ENCODE measurements around the gene PRMT7. TPM values are rescaled to one million over a fixed set of nuclear protein-coding genes. Genes with fewer than 3 reads are reported as not detected.

The PRMT7 gene
- total RNA-seq, 2 experiments from 2014 or later: 80.4 to 85.1 TPM

DNA sequence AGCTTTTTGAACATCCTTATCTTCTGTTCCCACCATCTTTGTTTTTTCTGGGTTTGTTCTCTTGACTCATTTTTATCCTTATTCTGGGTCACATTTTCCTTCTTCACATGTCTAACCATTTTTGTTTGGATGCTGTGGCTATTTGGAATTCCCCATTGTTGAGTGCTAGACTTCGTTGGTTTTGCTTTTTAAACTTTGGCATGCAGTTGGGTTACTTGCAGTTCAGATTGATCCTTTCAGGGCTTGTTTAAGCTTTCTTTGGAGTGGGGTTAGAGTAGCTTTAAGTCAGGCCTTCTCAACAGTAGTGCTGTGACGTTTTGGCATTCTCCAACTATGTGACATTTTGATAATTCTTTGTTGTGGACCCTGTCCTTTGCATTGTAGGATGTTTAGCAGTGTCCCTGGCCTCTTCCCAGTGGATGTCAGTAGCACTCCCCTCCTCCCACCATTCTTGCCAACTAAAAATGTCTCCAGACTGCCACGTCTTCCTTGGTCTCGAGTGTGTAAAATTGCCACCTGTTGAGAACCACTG, 21.1 kb downstream of the PRMT7 start:
- no peak overlapping the region for H3K4me3 ChIP-seq (ENCODE audit: low read depth, low read length, poor library complexity, severe bottlenecking)
- H2AFZ ChIP-seq (ENCODE audit: low read length): no peak overlapping the region
- DNase-seq (ENCODE audit: low spot score): no peak
- intact Hi-C loops (cut with micrococcal nuclease; ENCODE audit: unreplicated experiment): no loop called here
- H4K20me1 ChIP-seq (ENCODE audit: insufficient read depth, low read length): no peaks in the 10 kb centered on the region
- H3K4me1 ChIP-seq (ENCODE audit: insufficient read depth, low read length, poor library complexity, severe bottlenecking): peaks cover 26% of the 10 kb centered on the region
- TF ChIP-seq, protein P1, sequence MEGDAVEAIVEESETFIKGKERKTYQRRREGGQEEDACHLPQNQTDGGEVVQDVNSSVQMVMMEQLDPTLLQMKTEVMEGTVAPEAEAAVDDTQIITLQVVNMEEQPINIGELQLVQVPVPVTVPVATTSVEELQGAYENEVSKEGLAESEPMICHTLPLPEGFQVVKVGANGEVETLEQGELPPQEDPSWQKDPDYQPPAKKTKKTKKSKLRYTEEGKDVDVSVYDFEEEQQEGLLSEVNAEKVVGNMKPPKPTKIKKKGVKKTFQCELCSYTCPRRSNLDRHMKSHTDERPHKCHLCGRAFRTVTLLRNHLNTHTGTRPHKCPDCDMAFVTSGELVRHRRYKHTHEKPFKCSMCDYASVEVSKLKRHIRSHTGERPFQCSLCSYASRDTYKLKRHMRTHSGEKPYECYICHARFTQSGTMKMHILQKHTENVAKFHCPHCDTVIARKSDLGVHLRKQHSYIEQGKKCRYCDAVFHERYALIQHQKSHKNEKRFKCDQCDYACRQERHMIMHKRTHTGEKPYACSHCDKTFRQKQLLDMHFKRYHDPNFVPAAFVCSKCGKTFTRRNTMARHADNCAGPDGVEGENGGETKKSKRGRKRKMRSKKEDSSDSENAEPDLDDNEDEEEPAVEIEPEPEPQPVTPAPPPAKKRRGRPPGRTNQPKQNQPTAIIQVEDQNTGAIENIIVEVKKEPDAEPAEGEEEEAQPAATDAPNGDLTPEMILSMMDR (conservative IDR thresholded peaks at IDR 0.05; ENCODE audit: low read length): no peak
- no peak for TF ChIP-seq EZH2phosphoT487 (IDR thresholded peaks at IDR 0.05; ENCODE audit: borderline replicate concordance, low read depth, low read length)
- peaks cover 63% of the 10 kb centered on the region for H3K36me3 ChIP-seq (ENCODE audit: insufficient read depth, low read length)
- H3K27ac ChIP-seq (ENCODE audit: low read depth, low read length, poor library complexity, severe bottlenecking): peak overlapping the region; percentile 1
- ChIA-PET POLR2A (interaction anchor here (0.8 kb wide), 1 partner anchor 22 kb away, joined by 3 read pairs; no protein-coding TSS in a partner anchor), CTCF (ENCODE audit: unreplicated experiment) (no interaction called here)
- no TSS peak for BruUV-seq (replicated peaks)
- no peaks in the 10 kb centered on the region for H3K9me2 ChIP-seq (ENCODE audit: insufficient read depth, low read length)
- H3K9me3 ChIP-seq (ENCODE audit: low read length): no peaks in the 10 kb centered on the region
- H3K4me2 ChIP-seq (ENCODE audit: low read length): no peak overlapping the region
- no peaks in the 10 kb centered on the region for H3K79me2 ChIP-seq (ENCODE audit: insufficient read depth, low read depth, low read length)

DNA sequence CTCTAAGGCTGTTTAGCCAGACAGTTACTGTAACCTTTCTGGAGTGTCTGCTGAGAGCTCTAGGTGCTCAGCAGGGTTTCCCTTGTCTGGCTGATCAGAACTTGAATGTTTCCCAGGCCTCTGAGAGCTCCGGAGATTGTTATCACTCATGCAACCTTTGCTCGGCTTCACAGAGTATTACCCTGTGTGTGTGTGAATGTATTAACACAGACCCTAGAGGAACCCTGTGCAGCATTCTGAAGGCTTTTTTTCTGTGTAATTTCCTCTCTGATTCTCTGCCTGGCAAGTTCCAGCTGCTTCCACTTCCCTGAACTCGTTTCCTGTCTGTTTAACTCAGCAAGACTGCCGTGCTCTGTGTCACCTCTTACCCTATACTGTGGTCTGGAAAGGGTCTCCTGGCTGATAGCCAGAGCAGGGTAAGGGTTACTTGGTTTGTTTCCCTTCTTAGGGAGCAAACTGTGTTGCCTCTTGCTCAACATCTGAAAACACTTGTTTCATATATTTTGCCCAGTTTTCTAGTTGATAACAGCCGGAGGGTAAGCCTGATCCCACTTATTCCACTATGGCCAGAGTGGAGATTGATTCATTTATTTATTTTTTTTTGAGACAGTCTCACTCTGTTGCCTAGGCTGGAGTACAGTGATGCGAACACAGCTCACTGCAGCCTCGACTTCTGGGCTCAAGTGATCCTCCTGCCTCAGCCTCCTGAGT, 21.7 kb downstream of the PRMT7 start:
- peak; percentile 49 for DNase-seq (ENCODE audit: low spot score)
- Histone ChIP-seq H3K27ac (ENCODE audit: low read depth, low read length, poor library complexity, severe bottlenecking) (peak overlapping the region; percentile 1), H3K79me2 (ENCODE audit: insufficient read depth, low read depth, low read length) (no peaks in the 10 kb centered on the region), H4K20me1 (ENCODE audit: insufficient read depth, low read length) (no peaks in the 10 kb centered on the region), H3K9me2 (ENCODE audit: insufficient read depth, low read length) (no peaks in the 10 kb centered on the region), H3K4me1 (ENCODE audit: insufficient read depth, low read length, poor library complexity, severe bottlenecking) (peaks cover 20% of the 10 kb centered on the region), H3K4me2 (ENCODE audit: low read length) (no peak overlapping the region; the same call in 1 of the 2 replicates), H3K36me3 (ENCODE audit: insufficient read depth, low read length) (peaks cover 63% of the 10 kb centered on the region), H3K9me3 (ENCODE audit: low read length) (no peaks in the 10 kb centered on the region), H2AFZ (ENCODE audit: low read length) (no peak overlapping the region), H3K4me3 (ENCODE audit: low read depth, low read length, poor library complexity, severe bottlenecking) (no peak overlapping the region)
- CTCF ChIA-PET (ENCODE audit: unreplicated experiment): no interaction called here
- TF ChIP-seq EZH2phosphoT487 (IDR thresholded peaks at IDR 0.05; ENCODE audit: borderline replicate concordance, low read depth, low read length): no peak
- TF ChIP-seq, protein P1 (conservative IDR thresholded peaks at IDR 0.05; ENCODE audit: low read length): no peak
- intact Hi-C loops (cut with micrococcal nuclease; ENCODE audit: unreplicated experiment): no loop called here
- POLR2A ChIA-PET: no interaction called here
- no TSS peak for BruUV-seq (replicated peaks)

DNA sequence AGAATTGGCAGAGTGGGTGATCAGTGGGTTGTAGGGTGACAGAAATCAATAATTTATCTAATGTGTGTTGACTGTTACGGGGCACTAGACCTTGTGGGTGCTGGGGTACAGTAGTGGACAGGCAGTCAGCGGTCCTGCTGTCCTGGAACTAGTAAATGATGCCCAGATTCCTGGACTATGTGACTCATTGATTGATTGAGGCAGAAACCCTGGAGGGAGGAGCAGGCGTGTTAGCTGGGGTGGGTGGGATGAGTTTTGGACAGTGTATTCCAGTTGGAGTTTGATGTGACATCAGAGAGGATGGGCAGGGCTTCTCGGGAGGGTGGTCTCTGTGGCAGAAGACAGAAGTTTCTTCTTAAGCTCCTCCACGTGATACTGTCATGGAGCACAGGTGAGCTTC, 24.4 kb downstream of the PRMT7 start:
- Histone ChIP-seq H3K36me3 (ENCODE audit: insufficient read depth, low read length) (peaks cover 66% of the 10 kb centered on the region), H3K4me2 (ENCODE audit: low read length) (no peak overlapping the region), H4K20me1 (ENCODE audit: insufficient read depth, low read length) (no peaks in the 10 kb centered on the region), H3K79me2 (ENCODE audit: insufficient read depth, low read depth, low read length) (no peaks in the 10 kb centered on the region), H3K4me1 (ENCODE audit: insufficient read depth, low read length, poor library complexity, severe bottlenecking) (peaks cover 12% of the 10 kb centered on the region), H3K27ac (ENCODE audit: low read depth, low read length, poor library complexity, severe bottlenecking) (no peak overlapping the region), H3K4me3 (ENCODE audit: low read depth, low read length, poor library complexity, severe bottlenecking) (no peak overlapping the region), H2AFZ (ENCODE audit: low read length) (no peak overlapping the region), H3K9me2 (ENCODE audit: insufficient read depth, low read length) (no peaks in the 10 kb centered on the region), H3K9me3 (ENCODE audit: low read length) (no peaks in the 10 kb centered on the region)
- DNase-seq (ENCODE audit: low spot score): no peak
- CTCF ChIA-PET (ENCODE audit: unreplicated experiment): no interaction called here
- POLR2A ChIA-PET: interaction anchor here (1.0 kb wide), 1 partner anchor 23 kb away, joined by 6 read pairs; no protein-coding TSS in a partner anchor
- no TSS peak for BruUV-seq (replicated peaks)
- intact Hi-C loops (cut with micrococcal nuclease; ENCODE audit: unreplicated experiment): no loop called here
- no peak for TF ChIP-seq EZH2phosphoT487 (IDR thresholded peaks at IDR 0.05; ENCODE audit: borderline replicate concordance, low read depth, low read length)
- TF ChIP-seq, protein P1 (conservative IDR thresholded peaks at IDR 0.05; ENCODE audit: low read length): no peak

Measured in OCI-LY7 (cell line).